ENCODE results near the gene SCRN1. TPM values are rescaled to one million over a fixed set of nuclear protein-coding genes. Genes with fewer than 3 reads are reported as not detected.

The SCRN1 gene
- polyA plus RNA-seq, 1 experiment = 81.4 TPM

GRCh38 chr7:29972315-29972669 is 17.3 kb downstream of the SCRN1 start:
- peaks cover 2% of the 10 kb centered on the region; the same call in 1 of the 2 replicates for H3K36me3 ChIP-seq (ENCODE audit: control insufficient read depth, insufficient read depth, low read length)
- H3K4me3 ChIP-seq (ENCODE audit: low read depth, low read length) = no peak overlapping the region
- H3K27me3 ChIP-seq (ENCODE audit: control insufficient read depth, insufficient read depth, low read length) = no peaks in the 10 kb centered on the region
- POLR2A ChIA-PET = no interaction called here
- CTCF ChIA-PET = no interaction called here
- no peak for TF ChIP-seq CTCF (IDR thresholded peaks at IDR 0.05; ENCODE audit: insufficient read depth, low read depth, low read length)
- no peak for DNase-seq (ENCODE audit: low read depth)

GRCh38 chr7:29971566-29972314 is 17.9 kb downstream of the SCRN1 start:
- peaks cover 2% of the 10 kb centered on the region; the same call in 1 of the 2 replicates for H3K36me3 ChIP-seq (ENCODE audit: control insufficient read depth, insufficient read depth, low read length)
- no peak overlapping the region for H3K4me3 ChIP-seq (ENCODE audit: low read depth, low read length)
- no peak for DNase-seq (ENCODE audit: low read depth)
- no peak for TF ChIP-seq CTCF (IDR thresholded peaks at IDR 0.05; ENCODE audit: insufficient read depth, low read depth, low read length)
- H3K27me3 ChIP-seq (ENCODE audit: control insufficient read depth, insufficient read depth, low read length) = no peaks in the 10 kb centered on the region
- CTCF ChIA-PET = interaction anchor here (0.6 kb wide), 1 partner anchor 1720 kb away, joined by 3 read pairs; no protein-coding TSS in a partner anchor
- POLR2A ChIA-PET = no interaction called here

GRCh38 chr7:29970158-29970557 is 19.4 kb downstream of the SCRN1 start:
- Histone ChIP-seq H3K4me3 (ENCODE audit: low read depth, low read length) (no peak overlapping the region), H3K36me3 (ENCODE audit: control insufficient read depth, insufficient read depth, low read length) (peaks cover 7% of the 10 kb centered on the region), H3K27me3 (ENCODE audit: control insufficient read depth, insufficient read depth, low read length) (no peaks in the 10 kb centered on the region)
- CTCF ChIA-PET = interaction anchor here (1.2 kb wide), 1 partner anchor 91 kb away, joined by 3 read pairs; no protein-coding TSS in a partner anchor
- no peak for DNase-seq (ENCODE audit: low read depth)
- TF ChIP-seq CTCF (IDR thresholded peaks at IDR 0.05; ENCODE audit: insufficient read depth, low read depth, low read length) = no peak
- POLR2A ChIA-PET = no interaction called here

- ChIA-PET CTCF (interaction anchor here (0.7 to 1.2 kb wide), 2 partner anchors 92 to 94 kb away, joined by 3 read pairs; no protein-coding TSS in a partner anchor), POLR2A (no interaction called here)
- TF ChIP-seq CTCF (IDR thresholded peaks at IDR 0.05; ENCODE audit: insufficient read depth, low read depth, low read length) = no peak
- peaks cover 7% of the 10 kb centered on the region for H3K36me3 ChIP-seq (ENCODE audit: control insufficient read depth, insufficient read depth, low read length)
- no peak overlapping the region for H3K4me3 ChIP-seq (ENCODE audit: low read depth, low read length)
- no peaks in the 10 kb centered on the region for H3K27me3 ChIP-seq (ENCODE audit: control insufficient read depth, insufficient read depth, low read length)
- no peak for DNase-seq (ENCODE audit: low read depth)
Measured at GRCh38 chr7:29969738-29970137, 19.9 kb downstream of the SCRN1 start.

- CTCF ChIA-PET = interaction anchor here (0.6 to 1.2 kb wide), 5 partner anchors 12 to 94 kb away, joined by 3 read pairs; no protein-coding TSS in a partner anchor
Measured at GRCh38 chr7:29968683-29969395, 20.8 kb downstream of the SCRN1 start.

More at GRCh38 chr7:29968683-29969395, 20.8 kb downstream of the SCRN1 start:
- no peaks in the 10 kb centered on the region for H3K27me3 ChIP-seq (ENCODE audit: control insufficient read depth, insufficient read depth, low read length)
- DNase-seq (ENCODE audit: low read depth) = no peak
- no peak for TF ChIP-seq CTCF (IDR thresholded peaks at IDR 0.05; ENCODE audit: insufficient read depth, low read depth, low read length)
- H3K4me3 ChIP-seq (ENCODE audit: low read depth, low read length) = no peak overlapping the region
- H3K36me3 ChIP-seq (ENCODE audit: control insufficient read depth, insufficient read depth, low read length) = peaks cover 7% of the 10 kb centered on the region
- POLR2A ChIA-PET = no interaction called here
